HFFc6 (cell line): ENCODE data around the gene MRTO4. TPM values are rescaled to one million over a fixed set of nuclear protein-coding genes. Genes with fewer than 3 reads are reported as not detected.

Experiments used
- DNase-seq: peaks from one replicate; pipeline ENCODE4 v3.0.0-alpha.2; 2018
- H3K27ac Mint-ChIP-seq: 2 replicates; pipeline ENCODE4 v1.8.0; 2020; ENCODE audit warnings: mild to moderate bottlenecking, mixed read lengths
- H3K27me3 Mint-ChIP-seq: 2 replicates; pipeline ENCODE4 v1.8.0; 2021; ENCODE audit warnings: mild to moderate bottlenecking, moderate library complexity, mixed read lengths; ENCODE audit not compliant: insufficient read depth
- H3K36me3 Mint-ChIP-seq: 2 replicates; pipeline ENCODE4 v1.8.0; 2021; ENCODE audit warnings: low read depth, mixed read lengths
- H3K4me1 Mint-ChIP-seq: 2 replicates; pipeline ENCODE4 v1.8.0; 2020; ENCODE audit warnings: low read depth, mixed read lengths
- H3K4me3 Mint-ChIP-seq: 2 replicates; pipeline ENCODE4 v1.8.0; 2020; ENCODE audit warnings: mild to moderate bottlenecking, moderate library complexity, mixed read lengths
- H3K9me3 Mint-ChIP-seq: 2 replicates; pipeline ENCODE4 v1.8.0; 2020; ENCODE audit warnings: mild to moderate bottlenecking, mixed read lengths
- CTCF ChIP-seq: fragments of 200-600 bp; sonication (generic); IDR thresholded peaks from 2 replicates; pipeline ENCODE4 v1.5.0; 2021; ENCODE audit warnings: antibody characterized with exemption, mild to moderate bottlenecking
- total RNA-seq, 6 experiments: library from RNA; stranded (reverse); fragmentation: NEBNext Ultra II Directional; extraction: Animal tissue kit (Norgen Biotek cat#: 25700); gene quantifications; 2 replicates in 1 of 6; 3 replicates in 5 of 6; pipeline ENCODE4 v1.2.3, GENCODE V29; 2021

The MRTO4 gene
- total RNA-seq, 6 experiments from 2014 or later: 40.0 to 61.9 (median 45.0) TPM

DNA sequence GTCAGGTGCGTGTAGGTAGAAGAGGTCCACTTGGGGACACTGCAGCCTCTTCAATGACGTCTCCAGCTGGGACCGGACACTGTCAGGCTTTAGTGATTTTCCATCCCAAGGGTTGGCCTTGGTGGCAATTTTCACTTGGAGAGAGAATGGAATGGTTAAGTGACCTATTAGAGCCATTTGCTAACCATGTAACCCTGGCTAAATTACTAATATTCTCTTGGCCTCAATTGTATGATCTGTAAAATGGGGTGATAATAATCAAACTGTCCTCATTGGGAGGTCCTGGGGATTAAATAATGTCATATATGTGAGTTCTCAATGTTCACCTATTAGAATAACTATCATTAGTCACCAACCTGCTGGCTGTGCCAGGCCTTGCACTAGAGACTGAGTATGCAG, 56.9 kb downstream of the MRTO4 start:
- TF ChIP-seq CTCF: no peak
- Mint-ChIP-seq H3K27ac (peak overlapping the region; percentile 83), H3K4me3 (no peak overlapping the region), H3K9me3 (no peaks in the 10 kb centered on the region), H3K4me1 (peaks cover 37% of the 10 kb centered on the region), H3K27me3 (peaks cover 3% of the 10 kb centered on the region), H3K36me3 (peaks cover 14% of the 10 kb centered on the region)
- no peak for DNase-seq

DNA sequence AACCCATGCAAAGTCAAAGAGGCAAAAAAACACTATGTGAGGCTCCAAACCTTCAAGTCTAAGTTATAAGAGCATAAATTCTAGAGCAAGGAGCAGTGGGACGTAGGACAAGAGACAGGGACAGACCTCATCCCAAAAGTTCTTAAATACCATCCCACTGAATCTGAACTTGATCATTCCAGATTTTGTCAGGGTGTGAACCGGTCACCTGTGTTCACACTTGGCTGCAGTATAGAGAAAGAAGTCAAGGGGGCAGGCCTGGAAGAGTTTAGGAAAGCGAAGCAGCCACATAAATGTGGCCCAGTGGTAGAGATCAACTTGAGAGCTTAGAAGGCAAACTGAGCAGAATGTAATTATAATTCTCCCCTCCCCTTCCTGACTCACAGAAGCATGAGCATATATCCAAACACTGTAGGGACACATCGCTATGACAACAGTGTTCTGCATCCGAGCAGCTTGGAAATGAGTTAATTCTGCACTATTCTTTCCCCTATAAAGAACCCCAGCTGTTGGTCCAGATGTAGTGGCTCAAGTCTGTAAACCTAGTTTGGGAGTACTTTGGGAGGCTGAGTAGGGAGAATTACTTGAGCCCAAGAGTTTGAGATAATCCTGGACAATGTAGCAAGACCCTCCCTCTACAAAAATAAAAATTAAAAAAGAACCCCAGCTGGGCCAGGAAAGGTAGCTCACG, 57.7 kb downstream of the MRTO4 start:
- Mint-ChIP-seq H3K4me3 (peak overlapping the region; percentile 35), H3K27ac (peak overlapping the region; percentile 83), H3K36me3 (peaks cover 11% of the 10 kb centered on the region; the same call in 1 of the 2 replicates), H3K27me3 (peaks cover 3% of the 10 kb centered on the region), H3K9me3 (no peaks in the 10 kb centered on the region), H3K4me1 (peaks cover 41% of the 10 kb centered on the region)
- TF ChIP-seq CTCF: no peak; the same call in 1 of the 2 replicates
- peak; percentile 91 for DNase-seq

Other genes starting within 250 kb of the MRTO4 start
- 100 to 1,000 TPM in 1 of 6 experiments, 10 to 100 TPM in 5; 74.2 to 116 (median 88.6) TPM for gene UBR4, start 41.5 kb upstream of the MRTO4 start, total RNA-seq
- 100 to 1,000 TPM in 2 of 6 experiments, 10 to 100 TPM in 4; 86.8 to 106 (median 93.6) TPM for gene EMC1, start 281 bp upstream of the MRTO4 start, total RNA-seq
- under 1 TPM in 5 of 6 experiments, not detected in 1; 0.12 to 0.46 (median 0.27) TPM for gene AKR7A3, start 37.0 kb downstream of the MRTO4 start, total RNA-seq
- 10 to 100 TPM; 62.8 to 74.2 (median 69.4) TPM for gene AKR7A2, start 60.3 kb downstream of the MRTO4 start, total RNA-seq
- 10 to 100 TPM; 13.3 to 15.6 (median 14.2) TPM for gene SLC66A1, start 60.5 kb downstream of the MRTO4 start, total RNA-seq
- 100 to 1,000 TPM; 565 to 646 (median 603) TPM for gene CAPZB, start 233.7 kb downstream of the MRTO4 start, total RNA-seq